ENCODE data around the gene CACTIN.

DNA sequence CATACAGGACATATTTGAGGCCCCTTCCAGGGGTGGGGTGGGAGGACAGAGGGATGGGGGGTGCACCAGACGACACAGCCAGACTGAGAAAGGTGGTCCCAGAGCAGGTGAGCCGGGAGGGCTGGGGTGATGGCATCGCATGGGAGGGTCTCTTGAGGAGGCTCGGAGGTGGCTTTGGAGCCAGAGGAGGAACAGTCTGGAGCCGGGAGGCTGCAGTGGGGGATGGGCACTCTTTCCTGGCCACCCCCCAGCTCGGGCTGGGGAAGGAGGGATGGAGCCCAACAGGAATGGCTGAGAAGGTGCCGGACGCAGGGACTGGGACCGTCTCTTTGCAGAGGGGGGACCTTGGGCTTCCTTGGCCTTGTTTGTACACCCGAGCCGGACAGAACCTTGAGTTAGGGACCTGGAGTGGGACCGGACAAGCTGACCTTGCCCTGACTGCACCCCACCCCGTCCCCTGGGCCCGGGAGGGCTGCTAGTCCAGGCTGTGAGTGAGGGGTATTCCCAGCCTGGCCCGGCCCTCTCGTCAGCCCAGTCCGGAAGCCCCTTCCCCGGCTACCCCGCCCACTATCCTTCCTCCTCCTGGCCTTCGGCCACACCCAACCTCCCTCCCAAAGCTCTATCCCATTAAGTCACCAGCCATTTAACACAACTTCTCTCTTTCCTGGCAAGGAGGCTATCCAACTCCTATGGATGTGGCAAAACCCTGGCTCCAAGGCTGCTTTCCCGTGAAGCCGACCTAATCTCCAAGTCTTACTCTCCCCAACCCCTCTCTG lies 19.1 kb downstream of the CACTIN start:
- TF ChIP-seq POLR2A (IDR thresholded peaks at IDR 0.05) (peak in 2 of 4 donors; percentile 22 to 50), CTCF (IDR thresholded peaks at IDR 0.05) (no peak)
